Thyroid gland (tissue), 4 donors: ENCODE data around the gene POLG. TPM values are rescaled to one million over a fixed set of nuclear protein-coding genes. Genes with fewer than 3 reads are reported as not detected.

Source experiments
- DNase-seq, 2 donors: peaks; one replicate each; pipeline ENCODE4 v3.0.0-alpha.2; 2019
- H3K27ac ChIP-seq, 3 donors: fragments of 200-600 bp; sonication (generic); 1 replicate in 2 of 3; 2 replicates in 1 of 3; pipeline ENCODE4 v1.5.1; 2016 to 2019; ENCODE audit warnings: mild to moderate bottlenecking in 1 of 3, moderate library complexity in 1 of 3
- H3K27me3 ChIP-seq: fragments of 200-600 bp; sonication (generic); one replicate; pipeline ENCODE4 v1.5.1; 2019
- H3K36me3 ChIP-seq, 2 donors: fragments of 200-600 bp; sonication (generic); one replicate each; pipeline ENCODE4 v1.5.1; 2016 to 2019
- H3K4me1 ChIP-seq, 2 donors: fragments of 200-600 bp; sonication (generic); one replicate each; pipeline ENCODE4 v1.5.1; 2017 to 2019
- H3K4me3 ChIP-seq, 3 donors: fragments of 200-600 bp; sonication (generic); replicated peaks in 1 of 3; 1 replicate in 2 of 3; 2 replicates in 1 of 3; pipeline ENCODE4 v1.5.1; 2016; ENCODE audit warnings: mild to moderate bottlenecking in 1 of 3
- H3K9me3 ChIP-seq: fragments of 200-600 bp; sonication (generic); one replicate; pipeline ENCODE4 v1.5.1; 2017
- POLR2A ChIP-seq, 2 donors: fragments of 450-650 bp; IDR thresholded peaks; one replicate each; pipeline ENCODE4 v1.6.1; 2017; ENCODE audit warnings: antibody characterized with exemption in 2 of 2, mild to moderate bottlenecking in 2 of 2, moderate library complexity in 1 of 2
- WGBS, 2 donors: methylation state at CpG; one replicate each; pipeline ENCODE4 v1.1.5; 2017; 5-methylcytosine and 5-hydroxymethylcytosine counted together
- intact Hi-C: fragments of 100-400 bp; cut with DNase I; formaldehyde crosslinking; loops from one replicate; pipeline ENCODE4 v1.15.1; 2023
- total RNA-seq, 4 donors: library from RNA; depleted of rRNA; stranded (reverse); fragments of >200 nt; gene quantifications; one replicate each; pipeline ENCODE4 v1.2.3, GENCODE V29; 2016
- TF ChIP-seq, protein P1 (sequence below), 6 experiments: fragments of 200-600 bp in 3 of 6; fragments of 450-650 bp in 3 of 6; sonication (generic) in 3 of 6; IDR thresholded peaks; one replicate each; pipeline ENCODE4 v1.5.1; 2016 to 2019; ENCODE audit warnings: antibody characterized with exemption in 6 of 6, mild to moderate bottlenecking in 2 of 6, inconsistent platforms in 1 of 6, moderate library complexity in 1 of 6

The POLG gene
- total RNA-seq, 4 donors from 2014 or later = 31.2 to 78.8 (median 61.0) TPM

DNA sequence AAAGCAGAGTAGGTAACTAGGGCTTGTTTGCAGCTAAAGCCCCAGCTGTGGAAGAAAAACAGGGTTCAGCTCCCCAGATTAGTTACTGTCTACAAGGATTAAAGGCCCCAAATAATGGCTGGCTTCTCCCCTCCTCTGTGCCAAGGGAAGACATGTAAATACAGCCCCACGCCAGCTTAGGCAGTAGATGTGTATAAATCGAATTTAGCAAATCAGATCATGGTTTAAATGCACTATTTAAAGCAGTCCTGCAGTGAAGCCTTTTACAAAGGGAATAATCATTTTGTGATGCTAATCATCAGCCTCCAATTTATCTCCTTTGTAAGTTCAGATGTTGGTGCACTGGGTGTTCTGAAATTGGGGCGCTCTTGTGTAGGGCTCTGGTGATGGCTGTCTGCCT is 46.7 kb upstream of the POLG start:
- Histone ChIP-seq H3K9me3 (no peaks in the 10 kb centered on the region), H3K4me1 (peaks cover 0 to 17% of the 10 kb centered on the region in 2 donors), H3K27me3 (peaks cover 6% of the 10 kb centered on the region), H3K27ac (no peak overlapping the region), H3K36me3 (no peaks in the 10 kb centered on the region), H3K4me3 (no peak overlapping the region)
- intact Hi-C loops = no loop called here
- DNase-seq = no peak
- TF ChIP-seq POLR2A (IDR thresholded peaks at IDR 0.05) = no peak
- TF ChIP-seq, protein P1, sequence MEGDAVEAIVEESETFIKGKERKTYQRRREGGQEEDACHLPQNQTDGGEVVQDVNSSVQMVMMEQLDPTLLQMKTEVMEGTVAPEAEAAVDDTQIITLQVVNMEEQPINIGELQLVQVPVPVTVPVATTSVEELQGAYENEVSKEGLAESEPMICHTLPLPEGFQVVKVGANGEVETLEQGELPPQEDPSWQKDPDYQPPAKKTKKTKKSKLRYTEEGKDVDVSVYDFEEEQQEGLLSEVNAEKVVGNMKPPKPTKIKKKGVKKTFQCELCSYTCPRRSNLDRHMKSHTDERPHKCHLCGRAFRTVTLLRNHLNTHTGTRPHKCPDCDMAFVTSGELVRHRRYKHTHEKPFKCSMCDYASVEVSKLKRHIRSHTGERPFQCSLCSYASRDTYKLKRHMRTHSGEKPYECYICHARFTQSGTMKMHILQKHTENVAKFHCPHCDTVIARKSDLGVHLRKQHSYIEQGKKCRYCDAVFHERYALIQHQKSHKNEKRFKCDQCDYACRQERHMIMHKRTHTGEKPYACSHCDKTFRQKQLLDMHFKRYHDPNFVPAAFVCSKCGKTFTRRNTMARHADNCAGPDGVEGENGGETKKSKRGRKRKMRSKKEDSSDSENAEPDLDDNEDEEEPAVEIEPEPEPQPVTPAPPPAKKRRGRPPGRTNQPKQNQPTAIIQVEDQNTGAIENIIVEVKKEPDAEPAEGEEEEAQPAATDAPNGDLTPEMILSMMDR (IDR thresholded peaks at IDR 0.05) = no peak
- WGBS, 2 donors = 85% methylated on average over 3 of the region's 3 CpGs

DNA sequence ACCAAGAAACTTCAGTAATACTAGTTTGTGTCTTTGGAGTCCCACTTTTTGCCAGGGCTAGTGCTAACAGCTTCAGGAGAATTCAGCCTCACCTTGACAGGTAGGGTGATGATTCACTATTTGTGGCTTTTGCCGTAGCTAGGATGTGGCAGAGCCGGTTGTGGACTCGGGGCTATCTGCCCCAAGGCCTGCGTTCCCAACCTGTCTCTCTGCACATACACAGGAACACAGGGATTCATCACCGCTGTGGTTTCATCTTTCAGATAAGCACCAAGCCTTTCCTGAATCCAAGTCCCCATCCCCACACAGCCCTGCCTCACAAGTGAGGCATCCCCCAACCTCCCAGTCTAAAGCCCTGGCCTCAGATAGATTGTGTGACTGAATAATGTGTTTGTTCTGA is 45.2 kb upstream of the POLG start:
- WGBS, 2 donors = 85 to 90% methylated on average over 4 to 5 of the region's 5 CpGs

DNA sequence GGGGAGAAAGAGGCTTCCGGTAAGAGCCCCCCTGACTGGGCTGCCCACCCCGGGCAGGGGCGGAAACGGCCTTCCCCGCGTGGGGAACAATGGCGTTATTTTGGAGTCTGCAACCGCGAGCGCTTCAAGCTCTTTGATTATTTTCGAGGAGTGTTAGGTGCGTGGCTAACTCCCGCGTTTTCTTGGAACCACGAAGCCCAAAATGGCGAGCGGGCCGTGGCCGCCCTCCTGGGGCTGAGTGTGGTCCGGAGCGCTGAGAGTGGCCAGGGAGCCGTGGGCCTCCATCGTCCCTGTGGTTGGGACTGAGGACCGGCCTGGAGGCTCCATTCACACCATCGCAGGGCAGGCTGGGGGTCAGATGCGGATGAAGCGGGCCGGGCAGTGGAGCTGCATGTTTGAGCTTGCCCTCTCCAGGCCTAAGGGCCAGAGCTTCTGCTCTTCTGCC is 44.6 kb upstream of the POLG start:
- peaks cover 0 to 17% of the 10 kb centered on the region in 2 donors for H3K4me1 ChIP-seq
- H3K27me3 ChIP-seq = peaks cover 6% of the 10 kb centered on the region
- no peaks in the 10 kb centered on the region for H3K36me3 ChIP-seq
- TF ChIP-seq POLR2A (IDR thresholded peaks at IDR 0.05) = no peak
- TF ChIP-seq, protein P1 (IDR thresholded peaks at IDR 0.05) = no peak
- no peaks in the 10 kb centered on the region for H3K9me3 ChIP-seq
- DNase-seq = no peak
- H3K27ac ChIP-seq = no peak overlapping the region
- peak overlapping the region in 1 of 3 donors; percentile 8 for H3K4me3 ChIP-seq
- WGBS, 2 donors = 42 to 54% methylated on average over 16 to 24 of the region's 28 CpGs
- intact Hi-C loops = no loop called here

More for the DNA sequence above, 45.2 kb upstream of the POLG start:
- Histone ChIP-seq H3K36me3 (no peaks in the 10 kb centered on the region), H3K4me3 (no peak overlapping the region), H3K27me3 (peaks cover 6% of the 10 kb centered on the region), H3K27ac (no peak overlapping the region), H3K9me3 (no peaks in the 10 kb centered on the region), H3K4me1 (peaks cover 0 to 17% of the 10 kb centered on the region in 2 donors)
- intact Hi-C loops = no loop called here
- DNase-seq = no peak
- no peak for TF ChIP-seq POLR2A (IDR thresholded peaks at IDR 0.05)
- TF ChIP-seq, protein P1 (IDR thresholded peaks at IDR 0.05) = no peak

DNA sequence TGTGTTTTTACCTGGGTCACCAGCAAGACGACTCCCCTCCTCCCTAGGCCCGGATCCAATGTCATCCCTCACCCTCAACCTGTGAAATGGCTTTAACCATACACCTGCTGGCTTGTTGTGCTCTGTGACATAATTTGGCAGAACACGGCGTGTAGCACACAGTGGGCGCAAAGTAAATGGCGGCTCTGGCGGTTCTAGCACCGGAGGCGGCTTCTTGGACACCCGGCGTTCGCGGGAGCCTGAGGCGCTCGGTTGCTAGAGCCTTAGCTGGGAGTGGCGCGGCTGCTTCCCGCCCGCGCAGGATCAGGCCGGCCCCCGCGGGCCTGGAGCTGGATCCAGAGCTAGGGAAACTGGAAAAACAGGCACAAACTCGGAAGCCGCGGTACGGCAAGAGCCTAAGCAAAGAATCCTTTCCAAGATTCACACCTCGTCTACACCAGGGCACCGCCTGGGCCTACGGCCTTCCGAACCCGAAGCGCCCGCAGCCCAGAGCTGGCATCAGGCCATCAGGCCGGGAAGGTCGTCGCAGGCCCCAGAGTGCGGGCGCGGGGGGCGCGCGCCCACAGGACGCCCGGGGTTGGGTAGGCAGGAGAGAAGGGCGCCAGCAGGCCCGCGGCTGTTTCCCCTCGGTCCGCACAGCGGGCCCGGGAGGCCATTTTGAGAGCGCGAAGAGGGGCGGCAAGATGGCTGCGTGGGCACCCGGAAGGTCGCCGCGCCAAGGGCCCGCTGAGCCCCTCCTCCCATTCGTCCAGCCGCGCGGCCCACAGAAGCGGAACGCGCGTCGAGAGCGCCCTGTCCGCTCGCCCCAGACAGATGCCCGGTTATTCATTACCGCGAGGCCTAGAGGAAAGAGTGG is 43.9 kb upstream of the POLG start:
- H3K27ac ChIP-seq = no peak overlapping the region
- peak overlapping the region in 1 of 3 donors; percentile 8 for H3K4me3 ChIP-seq
- peaks cover 0 to 13% of the 10 kb centered on the region in 2 donors for H3K4me1 ChIP-seq
- intact Hi-C loops = no loop called here
- H3K9me3 ChIP-seq = no peaks in the 10 kb centered on the region
- H3K36me3 ChIP-seq = no peaks in the 10 kb centered on the region
- WGBS, 2 donors = 18 to 23% methylated on average over 14 to 26 of the region's 76 CpGs
- no peak for DNase-seq
- TF ChIP-seq POLR2A (IDR thresholded peaks at IDR 0.05) = no peak
- TF ChIP-seq, protein P1 (IDR thresholded peaks at IDR 0.05) = no peak
- peaks cover 6% of the 10 kb centered on the region for H3K27me3 ChIP-seq

DNA sequence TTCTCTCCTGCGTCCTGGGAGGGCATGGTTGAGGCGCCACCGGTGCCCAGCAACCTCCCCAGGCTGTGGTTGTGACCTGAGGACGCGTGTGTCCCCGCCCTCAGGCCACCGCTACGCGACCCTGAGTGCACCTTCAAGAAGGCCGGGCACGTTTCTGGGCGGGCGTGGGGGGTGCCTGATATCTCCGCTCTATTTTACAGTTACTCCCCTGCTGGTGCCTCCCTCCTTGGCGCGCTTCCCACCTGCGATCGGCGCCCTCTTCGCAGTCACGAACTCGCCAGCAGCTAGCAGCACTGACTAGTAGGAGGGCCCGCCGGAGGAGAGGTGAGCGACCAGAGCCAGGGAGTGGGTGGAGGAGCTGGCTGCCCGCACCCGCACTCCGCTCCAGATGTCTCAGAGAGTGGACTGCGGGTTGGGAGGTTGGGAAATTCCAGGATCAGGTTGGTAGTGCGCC is 43.2 kb upstream of the POLG start:
- H3K4me3 ChIP-seq = no peak overlapping the region
- DNase-seq = peak in 1 of 2 donors; percentile 17
- intact Hi-C loops = no loop called here
- 8 to 15% methylated on average over 15 to 26 of the region's 30 CpGs for WGBS, 2 donors
- H3K4me1 ChIP-seq = peaks cover 0 to 11% of the 10 kb centered on the region in 2 donors
- no peak overlapping the region for H3K27ac ChIP-seq
- TF ChIP-seq, protein P1 (IDR thresholded peaks at IDR 0.05) = no peak
- no peak for TF ChIP-seq POLR2A (IDR thresholded peaks at IDR 0.05)
- H3K9me3 ChIP-seq = no peaks in the 10 kb centered on the region
- no peaks in the 10 kb centered on the region for H3K36me3 ChIP-seq
- H3K27me3 ChIP-seq = peaks cover 9% of the 10 kb centered on the region
